NCI-H2227 treated with DMSO at 0.1 percent for 48 hours (cell line): ENCODE measurements around the gene ALPK3.

Experiments used
- DNase-seq: peaks from one replicate; lab custom pipeline; 2025; lab: John Stamatoyannopoulos, UW

ALPK3 gene

DNA sequence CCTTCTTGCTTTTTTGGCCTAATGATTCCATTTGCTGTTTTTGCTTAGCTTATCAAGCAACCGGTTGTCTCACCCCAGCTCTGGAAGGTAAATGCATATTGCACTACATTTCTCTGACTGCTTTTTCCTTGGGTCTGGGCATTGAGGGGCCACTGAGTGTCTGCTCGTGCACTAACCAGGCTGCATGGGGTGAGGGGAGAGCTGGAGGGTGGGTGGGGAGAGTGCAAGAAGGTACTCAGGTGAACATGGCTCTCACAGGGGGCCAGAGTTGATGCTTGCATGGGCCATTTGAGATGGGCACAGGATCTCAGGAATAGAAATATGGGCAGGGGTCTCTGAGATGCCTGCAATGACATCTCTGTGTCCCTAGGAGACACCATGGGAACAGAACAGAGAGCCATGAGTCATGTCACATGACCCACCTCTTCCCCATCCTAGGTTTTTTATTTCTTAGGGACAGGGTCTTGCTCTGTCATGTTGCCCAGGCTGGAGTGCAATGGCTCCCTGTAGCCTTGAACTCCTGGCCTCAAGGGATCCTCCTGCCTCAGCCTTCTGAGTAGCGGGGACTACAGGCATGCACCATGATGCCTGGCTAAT, 6.2 kb downstream of the ALPK3 start:
- no peak for DNase-seq

- no peak for DNase-seq
These were observed 7.3 kb downstream of the ALPK3 start for GRCh38 chr15:84824260-84825007.

- no peak for DNase-seq
These were observed 9.2 kb downstream of the ALPK3 start for GRCh38 chr15:84826369-84826823.

- no peak for DNase-seq
These were observed 10.1 kb downstream of the ALPK3 start for GRCh38 chr15:84827246-84827645.

- no peak for DNase-seq
These were observed 11.1 kb downstream of the ALPK3 start for GRCh38 chr15:84828086-84828908.

DNA sequence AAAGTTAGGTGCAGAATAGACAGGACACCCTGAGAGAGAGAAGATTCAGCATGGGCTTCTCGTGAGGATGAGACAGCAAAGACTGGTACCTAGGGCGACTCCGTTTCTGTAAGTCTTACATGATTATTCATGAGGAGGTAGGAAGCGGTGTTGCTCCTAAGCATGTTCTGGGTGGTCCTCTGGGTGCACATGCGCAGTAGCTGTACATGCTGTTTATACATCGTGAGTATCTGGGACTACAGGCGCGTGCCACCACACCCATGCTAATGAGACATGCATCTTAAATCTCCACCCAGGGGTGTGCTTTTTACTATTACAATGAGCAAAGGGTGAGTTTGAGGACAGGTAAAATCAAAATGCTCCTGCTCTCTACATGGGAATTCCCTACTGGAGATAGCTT, 12.3 kb downstream of the ALPK3 start:
- no peak for DNase-seq

DNA sequence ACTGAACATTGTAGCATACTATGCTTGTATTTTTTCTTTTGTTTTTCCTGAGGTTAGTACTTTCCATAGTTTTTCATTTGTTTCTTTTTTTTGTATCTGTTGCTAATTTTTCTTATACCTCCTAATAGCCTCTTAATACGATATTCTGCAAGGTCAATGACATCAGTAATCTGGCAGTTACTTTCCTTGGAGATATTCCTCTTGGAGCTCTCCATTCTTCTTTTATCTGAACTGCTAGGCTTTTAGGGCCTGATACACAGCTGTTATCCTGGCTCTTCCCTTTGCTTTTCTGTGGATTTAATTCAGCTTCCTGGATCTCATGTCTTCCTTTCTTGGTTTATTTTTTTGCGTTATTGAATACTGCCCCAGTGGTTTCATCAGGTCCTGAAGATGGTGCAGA, 12.9 kb downstream of the ALPK3 start:
- no peak for DNase-seq

- DNase-seq = no peak
These were observed 13.9 kb downstream of the ALPK3 start for GRCh38 chr15:84831028-84831427.

- no peak for DNase-seq
These were observed 14.5 kb downstream of the ALPK3 start for GRCh38 chr15:84831613-84832012.

DNA sequence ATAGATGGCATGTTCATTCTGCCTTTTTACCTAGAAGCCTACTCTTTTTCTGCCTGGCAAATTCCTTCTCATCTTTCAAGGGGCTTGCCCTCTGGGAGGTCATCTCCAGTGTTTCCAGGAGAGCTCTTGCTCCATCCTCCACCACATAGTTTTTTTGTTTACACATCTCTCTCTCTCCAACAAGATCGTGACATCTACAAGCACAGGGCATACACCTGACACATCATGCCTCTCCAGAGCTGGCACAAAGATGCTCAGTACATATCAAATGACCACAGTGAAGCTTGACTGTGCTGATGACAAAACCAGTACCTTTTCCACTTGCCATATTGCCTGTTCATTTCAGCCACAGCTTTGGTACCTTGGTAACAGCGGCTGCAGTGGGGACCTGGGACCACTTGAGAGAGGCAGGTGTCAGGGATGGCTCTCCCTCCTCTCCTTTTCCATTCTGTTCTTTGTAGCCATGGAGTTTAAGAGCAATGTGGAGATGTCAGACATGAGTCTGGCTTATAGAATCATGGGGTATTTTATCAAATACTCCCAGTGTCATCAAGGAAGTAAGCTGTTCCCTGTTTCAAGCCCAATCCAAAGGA, 15.4 kb downstream of the ALPK3 start:
- DNase-seq = no peak

- no peak for DNase-seq
These were observed 16.5 kb downstream of the ALPK3 start for GRCh38 chr15:84833447-84834228.

- DNase-seq = no peak
These were observed 17.2 kb downstream of the ALPK3 start for GRCh38 chr15:84834229-84834955.

GRCh38 chr15:84834969-84835368, 17.8 kb downstream of the ALPK3 start:
- DNase-seq = no peak

DNA sequence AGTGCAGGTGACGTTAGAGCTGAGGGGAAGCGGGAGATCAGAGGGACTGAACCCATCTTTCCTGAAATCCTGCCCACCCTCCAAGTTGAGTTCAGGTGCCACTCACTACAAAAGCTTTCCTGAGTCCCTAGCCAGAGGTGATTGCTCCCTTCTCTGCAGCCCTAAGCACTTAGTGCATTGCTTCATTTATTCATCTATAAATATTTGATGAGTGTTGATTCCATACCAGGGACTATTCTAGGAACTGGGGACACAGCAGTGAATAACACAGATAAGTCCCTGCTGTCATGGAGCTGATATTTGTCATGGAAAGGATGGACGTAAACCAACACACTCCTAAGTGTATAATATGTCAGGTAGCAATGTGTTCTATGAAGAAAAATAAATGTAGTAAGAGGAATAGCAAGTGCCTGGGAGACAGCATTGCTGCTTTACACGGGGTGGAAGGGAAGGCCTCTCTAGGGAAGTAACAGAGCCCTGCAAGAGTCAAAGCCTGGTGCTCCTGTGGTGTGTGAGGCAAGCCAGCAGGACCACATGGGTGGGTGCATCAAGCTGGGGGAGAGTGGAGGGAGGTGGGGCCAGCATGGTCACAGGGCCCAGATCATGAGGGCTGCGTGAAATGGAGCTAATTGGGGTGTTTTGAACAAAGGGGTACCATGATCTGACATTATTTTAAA, 18.6 kb downstream of the ALPK3 start:
- no peak for DNase-seq

DNA sequence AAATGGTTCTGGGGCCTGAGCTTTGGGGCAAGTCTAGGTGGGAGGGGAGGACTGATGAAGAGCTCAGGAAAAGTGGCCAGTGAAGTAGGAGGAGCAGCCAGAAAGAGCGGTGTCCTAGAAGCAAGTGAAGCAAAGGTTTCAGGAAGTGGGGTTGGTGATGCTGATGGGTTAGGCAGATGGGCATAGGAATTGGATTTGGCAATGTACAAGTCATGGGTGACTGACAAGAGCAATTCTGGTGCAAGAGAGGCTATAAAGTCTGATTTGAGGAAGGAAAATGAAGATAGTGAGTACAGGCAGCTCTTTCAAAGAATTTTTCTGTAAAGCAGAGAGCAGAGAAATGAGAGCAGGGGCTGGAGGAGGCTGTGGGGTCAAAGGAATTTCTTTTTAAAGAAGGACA, 19.7 kb downstream of the ALPK3 start:
- no peak for DNase-seq

DNA sequence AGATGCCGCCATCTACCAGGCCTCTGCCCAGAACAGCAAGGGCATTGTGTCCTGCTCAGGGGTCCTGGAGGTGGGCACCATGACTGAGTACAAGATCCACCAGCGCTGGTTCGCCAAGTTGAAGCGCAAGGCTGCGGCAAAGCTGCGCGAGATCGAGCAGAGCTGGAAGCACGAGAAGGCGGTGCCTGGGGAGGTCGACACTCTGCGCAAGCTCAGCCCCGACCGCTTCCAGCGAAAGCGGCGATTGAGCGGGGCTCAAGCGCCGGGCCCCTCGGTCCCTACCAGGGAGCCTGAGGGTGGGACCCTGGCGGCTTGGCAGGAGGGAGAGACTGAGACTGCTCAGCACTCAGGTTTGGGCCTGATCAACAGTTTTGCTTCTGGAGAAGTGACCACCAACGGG, 22.6 kb downstream of the ALPK3 start:
- no peak for DNase-seq

DNA sequence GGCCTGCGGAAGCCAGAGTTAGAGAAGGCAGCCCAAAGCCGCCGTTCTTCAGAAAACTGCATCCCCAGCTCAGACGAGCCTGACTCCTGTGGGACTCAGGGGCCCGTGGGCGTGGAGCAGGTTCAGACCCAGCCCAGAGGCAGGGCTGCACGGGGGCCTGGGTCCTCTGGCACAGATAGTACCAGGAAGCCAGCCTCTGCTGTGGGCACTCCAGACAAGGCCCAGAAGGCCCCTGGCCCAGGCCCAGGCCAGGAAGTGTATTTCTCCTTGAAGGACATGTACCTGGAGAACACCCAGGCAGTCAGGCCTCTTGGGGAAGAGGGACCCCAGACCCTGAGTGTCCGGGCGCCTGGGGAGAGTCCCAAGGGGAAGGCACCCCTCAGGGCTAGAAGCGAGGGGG, 23.1 kb downstream of the ALPK3 start:
- no peak for DNase-seq

GRCh38 chr15:84840741-84841429, 23.7 kb downstream of the ALPK3 start:
- no peak for DNase-seq

GRCh38 chr15:84842781-84843180, 25.6 kb downstream of the ALPK3 start:
- no peak for DNase-seq

DNA sequence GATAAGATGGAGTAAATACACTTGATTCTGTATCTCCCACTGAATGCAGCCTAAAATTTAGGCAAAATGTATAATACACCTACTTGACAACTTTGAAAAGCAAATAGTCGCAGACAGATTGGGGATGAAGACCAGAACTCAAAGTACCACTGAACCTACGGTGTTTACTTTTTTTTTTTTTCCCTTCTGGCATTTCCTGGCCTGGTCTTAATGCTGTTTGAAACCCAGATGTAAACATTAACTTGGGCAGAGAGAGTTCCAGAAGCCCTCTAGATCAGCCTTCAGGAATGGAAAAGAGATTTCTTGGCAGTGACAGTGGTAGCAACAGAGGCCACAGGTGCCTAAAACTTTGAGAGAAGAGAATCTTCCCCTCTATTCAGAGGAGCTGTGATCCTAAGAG, 27.8 kb downstream of the ALPK3 start:
- no peak for DNase-seq
